ENCODE data around the gene IFT80. TPM values are rescaled to one million over a fixed set of nuclear protein-coding genes. Genes with fewer than 3 reads are reported as not detected.

IFT80 gene
- 100 to 1,000 TPM in 1 of 4 donors, 10 to 100 TPM in 3; 43.8 to 111 (median 51.0) TPM for total RNA-seq

DNA sequence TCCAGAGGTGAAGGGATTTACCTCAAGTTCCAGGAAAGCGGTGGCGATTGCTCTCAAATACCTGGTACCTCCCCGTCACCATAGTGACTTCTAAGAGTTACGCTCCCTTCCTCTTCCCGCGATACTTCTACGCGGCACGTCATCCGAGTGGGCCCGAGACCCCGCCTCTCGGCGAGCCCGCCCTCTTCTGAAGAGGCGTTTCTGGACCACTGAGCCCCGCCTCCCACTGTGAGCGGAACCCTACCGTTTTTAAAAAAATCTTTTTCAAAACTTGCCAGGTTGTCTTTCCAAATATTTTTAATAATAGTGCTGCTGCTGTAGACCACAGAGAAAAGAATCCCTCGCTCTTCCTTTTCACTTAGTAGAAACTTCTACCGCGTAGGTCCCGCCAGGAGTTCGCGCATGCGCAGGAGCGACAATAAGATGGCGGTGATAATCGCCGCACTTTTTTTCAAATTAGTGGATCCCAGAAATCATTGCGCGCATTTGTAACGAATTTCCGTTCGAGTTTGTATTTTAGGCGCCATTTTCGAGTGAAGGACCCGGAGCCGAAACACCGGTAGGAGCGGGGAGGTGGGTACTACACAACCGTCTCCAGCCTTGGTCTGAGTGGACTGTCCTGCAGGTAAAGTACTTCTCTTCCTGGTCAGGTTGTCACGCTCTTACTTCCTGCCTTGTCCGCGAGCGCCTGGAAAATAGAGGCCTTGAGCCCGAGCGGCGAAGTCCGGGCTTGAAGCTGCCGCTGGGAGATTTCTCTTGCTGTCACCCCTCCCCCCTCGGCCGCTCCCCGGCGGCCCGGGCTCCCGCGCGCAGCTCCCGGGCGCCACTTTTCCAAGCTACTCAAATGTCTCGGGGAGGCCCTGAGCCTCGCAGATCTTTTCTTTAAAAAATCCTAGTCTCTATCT, at the start of gene IFT80, which contains the start of gene SMC4:
Gene IFT80, minus strand, starts transcription at position 101 of the 905 bp plus-strand sequence. CDS start 14,625 bp downstream, outside the sequence.
Gene SMC4, plus strand, starts transcription at position 526 of the 905 bp plus-strand sequence. CDS start 1,177 bp downstream, outside the sequence.
- TF ChIP-seq, protein P1, sequence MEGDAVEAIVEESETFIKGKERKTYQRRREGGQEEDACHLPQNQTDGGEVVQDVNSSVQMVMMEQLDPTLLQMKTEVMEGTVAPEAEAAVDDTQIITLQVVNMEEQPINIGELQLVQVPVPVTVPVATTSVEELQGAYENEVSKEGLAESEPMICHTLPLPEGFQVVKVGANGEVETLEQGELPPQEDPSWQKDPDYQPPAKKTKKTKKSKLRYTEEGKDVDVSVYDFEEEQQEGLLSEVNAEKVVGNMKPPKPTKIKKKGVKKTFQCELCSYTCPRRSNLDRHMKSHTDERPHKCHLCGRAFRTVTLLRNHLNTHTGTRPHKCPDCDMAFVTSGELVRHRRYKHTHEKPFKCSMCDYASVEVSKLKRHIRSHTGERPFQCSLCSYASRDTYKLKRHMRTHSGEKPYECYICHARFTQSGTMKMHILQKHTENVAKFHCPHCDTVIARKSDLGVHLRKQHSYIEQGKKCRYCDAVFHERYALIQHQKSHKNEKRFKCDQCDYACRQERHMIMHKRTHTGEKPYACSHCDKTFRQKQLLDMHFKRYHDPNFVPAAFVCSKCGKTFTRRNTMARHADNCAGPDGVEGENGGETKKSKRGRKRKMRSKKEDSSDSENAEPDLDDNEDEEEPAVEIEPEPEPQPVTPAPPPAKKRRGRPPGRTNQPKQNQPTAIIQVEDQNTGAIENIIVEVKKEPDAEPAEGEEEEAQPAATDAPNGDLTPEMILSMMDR (IDR thresholded peaks at IDR 0.05) = peak in 2 of 6 experiments; percentile 21 to 30
- peak in 1 of 2 donors; percentile 53 for TF ChIP-seq POLR2A (IDR thresholded peaks at IDR 0.05)

DNA sequence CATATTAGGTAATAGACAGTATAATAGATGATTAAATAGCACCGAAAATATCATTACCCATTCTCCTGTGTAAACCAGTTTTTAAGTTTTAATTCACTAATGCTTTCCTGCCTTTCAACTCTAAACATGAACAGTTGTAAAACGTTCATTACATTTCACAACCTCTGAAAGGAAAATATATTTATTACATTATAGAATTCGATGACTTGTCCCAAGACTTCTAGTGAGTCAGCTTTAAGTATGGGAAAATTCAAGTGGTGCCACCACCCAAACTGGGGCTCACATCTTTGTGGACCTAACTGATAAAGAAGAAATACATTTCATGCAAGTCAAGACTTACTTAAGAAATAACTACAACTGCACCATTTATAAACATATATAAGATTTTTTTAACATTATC, 48.5 kb upstream of the IFT80 start:
- intact Hi-C loops (cut with DNase I) = no loop called here
- TF ChIP-seq, protein P1 (IDR thresholded peaks at IDR 0.05) = no peak
- TF ChIP-seq POLR2A (IDR thresholded peaks at IDR 0.05) = no peak

More for the DNA sequence above, at the start of gene IFT80, which contains the start of gene SMC4:
- H3K4me3 ChIP-seq (replicated peaks in 1 of 3) = peak within 1 kb of the TSS; percentile 79 to 93 (median 89)
- no peaks in the 10 kb centered on the region for H3K27me3 ChIP-seq
- intact Hi-C loops (cut with DNase I) = no loop called here
- H3K9me3 ChIP-seq = no peaks in the 10 kb centered on the region
- 0% methylated on average over 55 to 60 of the region's 63 CpGs for WGBS, 2 donors
- H3K36me3 ChIP-seq = no peaks in the 10 kb centered on the region
- H3K4me1 ChIP-seq = peaks cover 11 to 13% of the 10 kb centered on the region in 2 donors
- peak; percentile 94 to 96 for DNase-seq
- peak within 1 kb of the TSS; percentile 68 to 91 (median 86) for H3K27ac ChIP-seq

DNA sequence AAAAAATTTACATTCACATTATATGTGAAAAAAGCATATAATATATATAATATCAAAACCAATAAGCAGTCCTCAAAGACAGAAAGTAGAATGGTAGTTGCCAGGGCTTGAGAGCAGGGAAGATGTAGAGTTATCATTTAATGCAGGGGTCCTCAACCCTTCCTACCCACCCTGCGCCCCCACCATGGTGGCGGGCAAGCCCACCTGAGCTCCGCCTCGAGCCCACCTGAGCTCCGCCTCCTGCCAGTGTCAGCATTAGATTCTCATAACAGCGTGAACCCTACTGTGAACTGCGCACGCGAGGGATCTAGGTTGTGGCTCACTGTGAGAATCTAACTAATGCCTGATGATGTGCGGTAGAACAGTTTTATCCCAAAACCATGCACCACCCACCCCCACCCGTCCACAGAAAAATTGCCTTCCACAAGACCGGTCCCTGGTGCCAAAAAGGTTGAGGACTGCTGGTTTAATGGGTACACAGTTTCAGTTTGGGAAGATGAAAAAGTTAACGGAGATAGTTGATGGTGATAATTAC, 47.6 kb upstream of the IFT80 start:
- no peaks in the 10 kb centered on the region for H3K27me3 ChIP-seq
- WGBS, 2 donors = 96 to 98% methylated on average over 13 of the region's 13 CpGs
- no peak for DNase-seq
- no peak overlapping the region for H3K27ac ChIP-seq
- intact Hi-C loops (cut with DNase I) = no loop called here
- H3K4me3 ChIP-seq (replicated peaks in 1 of 3) = no peak overlapping the region
- peaks cover 0 to 7% of the 10 kb centered on the region in 2 donors for H3K4me1 ChIP-seq
- no peaks in the 10 kb centered on the region for H3K9me3 ChIP-seq
- H3K36me3 ChIP-seq = no peaks in the 10 kb centered on the region
- no peak for TF ChIP-seq POLR2A (IDR thresholded peaks at IDR 0.05)
- TF ChIP-seq, protein P1 (IDR thresholded peaks at IDR 0.05) = no peak

More for the DNA sequence above, 48.5 kb upstream of the IFT80 start:
- no peak overlapping the region for H3K27ac ChIP-seq
- H3K27me3 ChIP-seq = no peaks in the 10 kb centered on the region
- WGBS, 2 donors = 78 to 79% methylated on average over 3 of the region's 3 CpGs
- H3K4me1 ChIP-seq = peaks cover 0 to 7% of the 10 kb centered on the region in 2 donors
- no peaks in the 10 kb centered on the region for H3K36me3 ChIP-seq
- H3K4me3 ChIP-seq (replicated peaks in 1 of 3) = no peak overlapping the region
- no peaks in the 10 kb centered on the region for H3K9me3 ChIP-seq
- DNase-seq = no peak

DNA sequence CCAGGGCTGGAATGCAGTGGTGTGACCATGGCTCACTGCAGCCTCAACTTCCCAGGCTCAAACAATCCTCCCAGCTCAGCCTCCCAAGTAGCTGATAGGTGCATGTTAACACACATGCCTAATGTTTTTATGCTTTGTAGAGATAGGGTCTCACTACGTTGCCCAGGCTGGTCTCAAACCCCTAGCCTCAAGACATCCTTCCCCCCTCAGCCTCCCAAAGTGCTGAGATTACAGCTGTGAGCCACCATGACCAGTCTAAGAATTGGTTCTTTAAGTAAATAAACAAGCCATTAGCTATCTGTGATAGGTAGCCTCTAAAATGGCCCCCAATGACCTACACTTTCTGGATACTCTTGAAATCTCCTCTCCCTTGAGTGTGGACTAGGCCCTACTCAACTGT, 46.8 kb upstream of the IFT80 start:
- Histone ChIP-seq H3K9me3 (no peaks in the 10 kb centered on the region), H3K4me3 (replicated peaks in 1 of 3) (no peak overlapping the region), H3K36me3 (no peaks in the 10 kb centered on the region), H3K4me1 (peaks cover 0 to 7% of the 10 kb centered on the region in 2 donors), H3K27me3 (no peaks in the 10 kb centered on the region), H3K27ac (no peak overlapping the region)
- intact Hi-C loops (cut with DNase I) = no loop called here
- no peak for TF ChIP-seq POLR2A (IDR thresholded peaks at IDR 0.05)
- TF ChIP-seq, protein P1 (IDR thresholded peaks at IDR 0.05) = no peak
- 95 to 100% methylated on average over 1 of the region's 1 CpG for WGBS, 2 donors
- no peak for DNase-seq

Data from thyroid gland (tissue), 4 donors.